ENCODE measurements around the gene RADIL. TPM values are rescaled to one million over a fixed set of nuclear protein-coding genes. Genes with fewer than 3 reads are reported as not detected.

The RADIL gene
- total and polyA plus RNA-seq, 9 of the 15 experiments (the other 6 are each of a cell fraction or from before 2014, with no cell fraction given), result 0.06 to 8.1 (median 1.9) TPM; not detected in 1

- Histone ChIP-seq H3K9me3 (replicated peaks; ENCODE audit: control insufficient read depth, insufficient read depth, low read depth, low read length) (no peaks in the 10 kb centered on the region), H4K20me1 (replicated peaks; ENCODE audit: control insufficient read depth, insufficient read depth, low read length) (no peaks in the 10 kb centered on the region), H2AFZ (ENCODE audit: low read depth, low read length) (no peak overlapping the region), H3K9me1 (ENCODE audit: control insufficient read depth, insufficient read depth, low read length) (no peaks in the 10 kb centered on the region), H3K79me2 (ENCODE audit: control insufficient read depth, insufficient read depth, low read length) (no peaks in the 10 kb centered on the region), H3K9ac (ENCODE audit: insufficient read depth in 1 of 2, low read depth in 2 of 2, low read length in 2 of 2) (no peak overlapping the region; a peak in 1 of 4 replicates), H3K4me2 (ENCODE audit: insufficient read depth, low read length) (no peak overlapping the region), H3K27me3 (ENCODE audit: control insufficient read depth in 2 of 2, insufficient read depth in 2 of 2, low read length in 2 of 2) (peaks cover 0 to 9% of the 10 kb centered on the region in 2 experiments; a peak in 1 of 5 replicates), H3K36me3 (ENCODE audit: control insufficient read depth, insufficient read depth, low read length) (no peaks in the 10 kb centered on the region), H3K4me3 (no peak overlapping the region), H3K27ac (ENCODE audit: extremely low read depth, low read depth, low read length) (no peak overlapping the region), H3K4me1 (replicated peaks in 1 of 2; ENCODE audit: control insufficient read depth in 2 of 2, insufficient read depth in 2 of 2, low read length in 2 of 2) (peaks cover 0 to 56% of the 10 kb centered on the region in 2 experiments; a peak in 2 of 5 replicates)
- DNase-seq (ENCODE audit: extremely low read depth in 1 of 4, low spot score in 3 of 4) (no peak), ATAC-seq (no peak), FAIRE-seq (no peak)
- no TSS peak for BruUV-seq (replicated peaks)
- in situ Hi-C loops (cut with MboI) (no loop called here), intact Hi-C loops (cut with micrococcal nuclease) (no loop called here)
- ChIA-PET POLR2A (interaction anchor here (0.7 kb wide), 1 partner anchor 972 kb away, joined by 3 read pairs; no protein-coding TSS in a partner anchor), CTCF (ENCODE audit: low intra/inter-chr PET ratio) (interaction anchor here (0.6 kb wide), 1 partner anchor 267 kb away, joined by 4 read pairs; no protein-coding TSS in a partner anchor)
- WGBS (ENCODE audit: insufficient coverage, low coverage, missing lambda C conversion rate), result 58% methylated on average over 16 of the region's 32 CpGs
- TF ChIP-seq EGR1 (conservative IDR thresholded peaks at IDR 0.05), result 0 out of 2 replicates have a peak, but pooled peaks have one; percentile 16
- TF ChIP-seq POLR2G (IDR thresholded peaks at IDR 0.05; ENCODE audit: low read depth, low read length), result 0 out of 2 replicates have a peak, but pooled peaks have one; percentile 17
- no peak for TF ChIP-seq ZNF143 (CRISPR knock-in tag; IDR thresholded peaks at IDR 0.05)
Measured at GRCh38 chr7:4818000-4818794, 65.3 kb downstream of the RADIL start.
